ENCODE measurements around the gene AIP.

DNA sequence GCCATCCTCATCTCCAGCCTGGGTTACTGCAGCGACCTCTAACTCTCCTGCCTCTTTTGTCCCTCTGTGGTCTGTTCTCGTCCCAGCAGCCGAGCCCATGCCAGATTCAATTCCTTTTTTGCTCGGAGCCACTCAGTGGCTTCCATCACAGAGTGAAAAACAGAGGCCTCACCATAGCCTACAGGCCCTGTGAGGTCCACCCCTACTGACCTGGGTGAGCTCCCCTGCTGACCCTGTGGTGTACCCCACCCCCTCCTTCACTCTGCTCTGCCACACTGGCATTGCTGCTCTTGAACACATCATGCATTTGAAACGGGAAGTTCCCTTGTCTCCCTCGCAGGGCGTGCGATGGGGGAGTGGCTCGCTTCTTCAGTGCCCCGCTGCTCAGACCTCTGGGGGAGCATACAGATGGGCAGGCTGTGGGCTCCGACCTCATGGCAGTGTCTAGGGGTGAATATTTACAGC lies 2.1 kb downstream of the AIP start:
- TF ChIP-seq CTCF (IDR thresholded peaks at IDR 0.05 in 4 of 5, conservative IDR thresholded peaks at IDR 0.05 in 1 of 5) (no peak), POLR2A (IDR thresholded peaks at IDR 0.05) (no peak)
